K562 (cell line): ENCODE measurements around the gene HMCN1. TPM values are rescaled to one million over a fixed set of nuclear protein-coding genes. Genes with fewer than 3 reads are reported as not detected.

ENCODE experiments used
- ATAC-seq: fragments of 200-7000 bp; cut with Tn5 transposase; 3 replicates; pipeline ENCODE4 v1.9.1; 2020; ENCODE audit warnings: moderate library complexity
- BruUV-seq: library from RNA; stranded (reverse); fragments of 400-500 nt; replicated peaks from 2 replicates; lab custom pipeline; 2021; lab: Mats Ljungman, UMichigan
- CTCF ChIA-PET: fragments of 300-600 bp; formaldehyde crosslinking; extraction: SDS; loops from one replicate; lab custom pipeline; 2021; ENCODE audit warnings: low intra/inter-chr PET ratio; lab: Yijun Ruan, JAX
- POLR2A ChIA-PET: fragments of 300-600, 350-650 bp; sonication (Branson Sonifier 250); formaldehyde crosslinking; extraction: SDS; loops from one replicate; lab custom pipeline; 2021; ENCODE audit warnings: antibody characterized with exemption, inconsistent platforms; lab: Yijun Ruan, JAX
- DNase-seq, 4 experiments: peaks; one replicate each; pipeline versions ENCODE4 v3.0.0 to v3.0.0-alpha.2; 2011 to 2018; ENCODE audit warnings: low spot score in 3 of 4, mixed read lengths in 3 of 4; ENCODE audit errors: extremely low read depth in 1 of 4
- FAIRE-seq: peaks from 2 replicates; lab custom pipeline; 2011; peaks lifted over from hg19 to GRCh38; lab: Jason Lieb, UNC
- H2AFZ ChIP-seq: 2 replicates; pipeline ENCODE4 v1.6.0; 2011; ENCODE audit warnings: low read depth, low read length, control low read depth, inconsistent platforms
- H3K27ac ChIP-seq: fragments of 200-600 bp; 3 replicates; pipeline ENCODE4 v1.8.0; 2011; ENCODE audit warnings: low read depth, mild to moderate bottlenecking, control low read depth, inconsistent platforms, low read length, moderate library complexity, mixed read lengths; ENCODE audit errors: extremely low read depth
- H3K27me3 ChIP-seq, 2 experiments: fragments of 300-600 bp in 1 of 2; 2 replicates in 1 of 2; 3 replicates in 1 of 2; pipeline versions ENCODE4 v1.6.0 to v1.8.0; 2011; ENCODE audit warnings: inconsistent platforms in 2 of 2, low read length in 2 of 2, mild to moderate bottlenecking in 1 of 2, mixed read lengths in 1 of 2, moderate library complexity in 1 of 2; ENCODE audit not compliant: control insufficient read depth in 2 of 2, insufficient read depth in 2 of 2
- H3K36me3 ChIP-seq: fragments of 300-600 bp; 3 replicates; pipeline ENCODE4 v1.8.0; 2011; ENCODE audit warnings: mild to moderate bottlenecking, low read length, inconsistent platforms; ENCODE audit not compliant: control insufficient read depth, insufficient read depth
- H3K4me1 ChIP-seq, 2 experiments: fragments of 200-600 bp in 1 of 2; replicated peaks in 1 of 2; 2 replicates in 1 of 2; 3 replicates in 1 of 2; pipeline versions ENCODE4 v1.5.1 to v1.8.0; 2011; ENCODE audit warnings: inconsistent platforms in 2 of 2, low read length in 2 of 2, mild to moderate bottlenecking in 1 of 2, mixed read lengths in 1 of 2, moderate library complexity in 1 of 2; ENCODE audit not compliant: control insufficient read depth in 2 of 2, insufficient read depth in 2 of 2
- H3K4me2 ChIP-seq: 2 replicates; pipeline ENCODE4 v1.6.1; 2011; ENCODE audit warnings: low read length, control low read depth, inconsistent platforms, mixed read lengths; ENCODE audit not compliant: insufficient read depth
- H3K4me3 ChIP-seq: fragments of 200-600 bp; sonication (generic), shearing (Covaris generic); 2 replicates; pipeline ENCODE4 v1.5.1; 2016; ENCODE audit warnings: control low read depth, inconsistent platforms
- H3K79me2 ChIP-seq: fragments of 200-600 bp; 3 replicates; pipeline ENCODE4 v1.8.0; 2011; ENCODE audit warnings: low read length, inconsistent platforms; ENCODE audit not compliant: control insufficient read depth, insufficient read depth
- H3K9ac ChIP-seq, 2 experiments: 2 replicates each; pipeline versions ENCODE4 v1.6.0 to v1.6.1; 2011; ENCODE audit warnings: low read depth in 2 of 2, low read length in 2 of 2, control low read depth in 1 of 2, inconsistent platforms in 1 of 2, mild to moderate bottlenecking in 1 of 2, mixed read lengths in 1 of 2; ENCODE audit not compliant: insufficient read depth in 1 of 2
- H3K9me1 ChIP-seq: one replicate; pipeline ENCODE4 v1.6.0; 2011; ENCODE audit warnings: inconsistent platforms, mild to moderate bottlenecking, low read length, moderate library complexity; ENCODE audit not compliant: control insufficient read depth, insufficient read depth
- H3K9me3 ChIP-seq: replicated peaks from 2 replicates; pipeline ENCODE4 v1.5.1; 2011; ENCODE audit warnings: low read depth, low read length, inconsistent platforms; ENCODE audit not compliant: control insufficient read depth, insufficient read depth
- H4K20me1 ChIP-seq: replicated peaks from 2 replicates; pipeline ENCODE4 v1.6.1; 2011; ENCODE audit warnings: low read length, inconsistent platforms, mixed read lengths; ENCODE audit not compliant: control insufficient read depth, insufficient read depth
- CTCF ChIP-seq, 3 experiments: IDR thresholded peaks in 2 of 3; conservative IDR thresholded peaks in 1 of 3; 2 replicates each; pipeline ENCODE4 v1.5.1; 2011 to 2012; ENCODE audit warnings: low read length in 3 of 3, mild to moderate bottlenecking in 3 of 3, control low read depth in 2 of 3, improper control_type of control experiment in 1 of 3, inconsistent platforms in 1 of 3, low read depth in 1 of 3, mixed read lengths in 1 of 3, moderate library complexity in 1 of 3; ENCODE audit not compliant: insufficient read depth in 2 of 3
- ELF4 ChIP-seq: fragments of 450-650 bp; formaldehyde crosslinking; IDR thresholded peaks from 2 replicates; pipeline ENCODE4 v1.4.0; 2022; ENCODE audit warnings: missing genetic modification characterization
- ETV5 ChIP-seq: sonication (generic); formaldehyde crosslinking; IDR thresholded peaks from 2 replicates; pipeline ENCODE4 v1.4.0; 2020; ENCODE audit warnings: low read depth, mild to moderate bottlenecking, missing genetic modification reagents
- PRMT5 ChIP-seq: sonication (generic); formaldehyde crosslinking; IDR thresholded peaks from 2 replicates; pipeline ENCODE4 v1.5.0; 2020; ENCODE audit warnings: missing genetic modification reagents
- REST ChIP-seq, 2 experiments: fragments of 450-650 bp; formaldehyde crosslinking in 1 of 2; IDR thresholded peaks; 2 replicates each; pipeline versions ENCODE4 v1.4.0 to v1.6.1; 2014 to 2020; ENCODE audit warnings: mild to moderate bottlenecking in 2 of 2, borderline replicate concordance in 1 of 2, low read depth in 1 of 2
- TAF7 ChIP-seq: fragments of 450-650 bp; IDR thresholded peaks from 2 replicates; pipeline ENCODE4 v1.6.1; 2016; ENCODE audit warnings: missing genetic modification characterization, missing compliant biosample characterization
- TARDBP ChIP-seq: fragments of 450-650 bp; IDR thresholded peaks from 2 replicates; pipeline ENCODE4 v1.6.1; 2016
- XRCC3 ChIP-seq: fragments of 450-650 bp; IDR thresholded peaks from 2 replicates; pipeline ENCODE4 v1.6.1; 2017; ENCODE audit warnings: mild to moderate bottlenecking, moderate library complexity
- whole genome bisulfite sequencing: fragments of 100-300 bp; shearing (Covaris generic); methylation state at CpG from one replicate; pipeline ENCODE4 v1.1.6; 2016; ENCODE audit warnings: low coverage, mixed read lengths; ENCODE audit not compliant: insufficient coverage; ENCODE audit errors: missing lambda C conversion rate; 5-methylcytosine and 5-hydroxymethylcytosine counted together
- in situ Hi-C: fragments of 300-500 bp; cut with MboI; formaldehyde crosslinking; loops from 4 replicates; pipeline ENCODE4 v1.15.0; 2018; ENCODE audit warnings: inconsistent platforms, mixed read lengths
- intact Hi-C: fragments of 100-400 bp; cut with micrococcal nuclease; formaldehyde crosslinking; loops from 2 replicates; pipeline ENCODE4 v1.14.2; 2022
- polyA plus RNA-seq, 8 experiments: library from polyadenylated mRNA; depleted of rRNA in 4 of 8; stranded (reverse) in 5 of 8; unstranded in 3 of 8; fragments of >200 nt; fragmentation: Nextera tagmentation in 2 of 8; fragmentation: Illumina TruSeq in 1 of 8; extraction: Ambion mirVana in 2 of 8; extraction: Trizol in 1 of 8; gene quantifications; 2 replicates each; pipeline versions ENCODE4 v1.2.1 to v1.2.3, GENCODE V29; 2011 to 2014; ENCODE audit warnings: inconsistent platforms in 1 of 8, missing spikeins in 1 of 8
- total RNA-seq, 7 experiments: library from RNA; depleted of rRNA in 6 of 7; stranded (reverse); fragments of >200 nt in 6 of 7; fragmentation: Illumina TruSeq in 2 of 7; extraction: Trizol in 2 of 7; gene quantifications; 2 replicates each; pipeline versions ENCODE4 v1.2.1 to v1.2.3, GENCODE V29; 2011 to 2021; ENCODE audit warnings: low replicate concordance in 1 of 7
- TF ChIP-seq, protein P1 (sequence below): fragments of 450-650 bp; IDR thresholded peaks from one replicate; pipeline ENCODE4 v1.6.1; 2018; ENCODE audit warnings: mild to moderate bottlenecking, moderate library complexity; ENCODE audit not compliant: partially characterized antibody

Gene HMCN1
- total and polyA plus RNA-seq, 9 of the 15 experiments (the other 6 are each of a cell fraction or from before 2014, with no cell fraction given): 0.07 to 0.36 (median 0.21) TPM

GRCh38 chr1:186220911-186221310 is 486.7 kb downstream of the HMCN1 start (continued):
- TF ChIP-seq REST (IDR thresholded peaks at IDR 0.05; ENCODE audit: borderline replicate concordance) (no peak), REST (CRISPR knock-in tag; IDR thresholded peaks at IDR 0.05; ENCODE audit: low read depth) (no peak), XRCC3 (no peak)

DNA sequence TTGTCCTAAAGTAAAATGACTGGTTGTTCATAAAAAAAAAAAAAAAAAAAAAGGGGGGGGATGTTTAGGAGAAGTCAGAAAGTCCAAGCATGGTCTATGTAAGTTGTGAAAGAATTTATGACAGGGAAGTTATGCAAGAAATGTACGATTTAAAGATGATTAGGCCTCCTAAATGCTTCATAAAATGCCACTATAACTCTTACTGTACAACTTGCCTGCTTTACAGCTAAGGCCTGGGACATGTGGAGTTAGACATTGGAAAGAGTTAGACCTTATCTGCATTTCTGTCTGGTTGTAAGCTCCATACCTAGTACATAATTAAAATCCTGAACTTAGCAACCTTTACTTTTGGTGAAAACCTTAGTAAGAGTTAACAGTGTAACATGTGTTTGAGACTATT is 490.9 kb downstream of the HMCN1 start:
- Histone ChIP-seq H3K9me3 (no peaks in the 10 kb centered on the region), H4K20me1 (no peaks in the 10 kb centered on the region), H3K4me2 (no peak overlapping the region), H3K4me3 (no peak overlapping the region), H3K9me1 (no peaks in the 10 kb centered on the region), H3K27me3 (peaks cover 0 to 3% of the 10 kb centered on the region in 2 experiments; a peak in 2 of 5 replicates), H3K9ac (no peak overlapping the region), H3K79me2 (no peaks in the 10 kb centered on the region), H3K4me1 (no peaks in the 10 kb centered on the region), H2AFZ (no peak overlapping the region), H3K27ac (no peak overlapping the region), H3K36me3 (no peaks in the 10 kb centered on the region)
- intact Hi-C loops (no loop called here), in situ Hi-C loops (no loop called here)
- no peak for FAIRE-seq
- ChIA-PET CTCF (no interaction called here), POLR2A (no interaction called here)
- WGBS: 0% methylated on average over 1 of the region's 1 CpG
- no peak for ATAC-seq
- BruUV-seq: no TSS peak
- DNase-seq: no peak
- TF ChIP-seq, protein P1, sequence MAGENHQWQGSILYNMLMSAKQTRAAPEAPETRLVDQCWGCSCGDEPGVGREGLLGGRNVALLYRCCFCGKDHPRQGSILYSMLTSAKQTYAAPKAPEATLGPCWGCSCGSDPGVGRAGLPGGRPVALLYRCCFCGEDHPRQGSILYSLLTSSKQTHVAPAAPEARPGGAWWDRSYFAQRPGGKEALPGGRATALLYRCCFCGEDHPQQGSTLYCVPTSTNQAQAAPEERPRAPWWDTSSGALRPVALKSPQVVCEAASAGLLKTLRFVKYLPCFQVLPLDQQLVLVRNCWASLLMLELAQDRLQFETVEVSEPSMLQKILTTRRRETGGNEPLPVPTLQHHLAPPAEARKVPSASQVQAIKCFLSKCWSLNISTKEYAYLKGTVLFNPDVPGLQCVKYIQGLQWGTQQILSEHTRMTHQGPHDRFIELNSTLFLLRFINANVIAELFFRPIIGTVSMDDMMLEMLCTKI: no peak
- TF ChIP-seq PRMT5 (CRISPR knock-in tag): no peak
- no peak for TF ChIP-seq ETV5 (CRISPR knock-in tag)
- TF ChIP-seq CTCF (IDR thresholded peaks at IDR 0.05 in 2 of 3, conservative IDR thresholded peaks at IDR 0.05 in 1 of 3; ENCODE audit: insufficient read depth in 2 of 3, low read depth in 1 of 3, low read length in 3 of 3): no peak
- TF ChIP-seq ELF4 (CRISPR knock-in tag): no peak
- TF ChIP-seq TAF7 (tag): no peak
- TF ChIP-seq TARDBP: no peak
